Hippocampal formation (tissue), 2 donors: ENCODE data around the gene ZNF541.

Experiments
- DNase-seq, 2 donors: peaks; one replicate each; lab custom pipeline; 2025; lab: John Stamatoyannopoulos, UW

Gene ZNF541

GRCh38 chr19:47573071-47574026 lies at the start of gene ZNF541:
Gene ZNF541, minus strand, starts transcription at chr19:47573148. Its CDS starts 17,292 bp downstream, at chr19:47555856.
- peak; percentile 18 to 39 for DNase-seq

GRCh38 chr19:47619763-47620162 lies 46.8 kb upstream of the ZNF541 start:
- no peak for DNase-seq

- no peak for DNase-seq
Measured at GRCh38 chr19:47618771-47619170, 45.8 kb upstream of the ZNF541 start.

GRCh38 chr19:47615714-47616113 lies 42.8 kb upstream of the ZNF541 start:
- peak; percentile 64 to 94 for DNase-seq

GRCh38 chr19:47615230-47615629 lies 42.3 kb upstream of the ZNF541 start:
- DNase-seq: no peak

- no peak for DNase-seq
Measured at GRCh38 chr19:47614559-47614958, 41.6 kb upstream of the ZNF541 start.

GRCh38 chr19:47614021-47614295 lies 41.0 kb upstream of the ZNF541 start:
- no peak for DNase-seq

GRCh38 chr19:47613165-47614020 lies 40.4 kb upstream of the ZNF541 start:
- DNase-seq: peak; percentile 20 to 37

GRCh38 chr19:47610902-47611301 lies 38.0 kb upstream of the ZNF541 start:
- no peak for DNase-seq

GRCh38 chr19:47609906-47610894 lies 37.3 kb upstream of the ZNF541 start:
- peak; percentile 36 to 60 for DNase-seq

GRCh38 chr19:47608969-47609905 lies 36.3 kb upstream of the ZNF541 start, which contains the start of gene BICRA:
Gene BICRA, plus strand, starts transcription at chr19:47609134. Its CDS starts 64,441 bp downstream, at chr19:47673575.
- DNase-seq: peak; percentile 73 to 74

- DNase-seq: peak; percentile 89 to 94
Measured at GRCh38 chr19:47608074-47608918, 35.3 kb upstream of the ZNF541 start.

GRCh38 chr19:47607564-47608073 lies 34.7 kb upstream of the ZNF541 start:
- no peak for DNase-seq

- no peak for DNase-seq
Measured at GRCh38 chr19:47603706-47604565, 31.0 kb upstream of the ZNF541 start.

- no peak for DNase-seq
Measured at GRCh38 chr19:47601180-47601904, 28.4 kb upstream of the ZNF541 start.

- peak; percentile 98 to 99 for DNase-seq
Measured at GRCh38 chr19:47600246-47601179, 27.6 kb upstream of the ZNF541 start.
